Urothelium cell line (cell line): ENCODE results near the gene MSH4.
A peak's percentile ranks its signal among the peaks of the same experiment; 100 is the strongest.
"Not testable (repeated sequence)": the region's sequence is repeated elsewhere in the genome, so short reads cannot be mapped to it uniquely, and the experiment has no call there.

Source experiments
- DNase-seq: peaks from one replicate; pipeline ENCODE4 v3.0.0; 2011; ENCODE audit warnings: low spot score, mixed read lengths
- FAIRE-seq: peaks from 2 replicates; lab custom pipeline; 2011; peaks lifted over from hg19 to GRCh38; lab: Jason Lieb, UNC

Gene MSH4

DNA sequence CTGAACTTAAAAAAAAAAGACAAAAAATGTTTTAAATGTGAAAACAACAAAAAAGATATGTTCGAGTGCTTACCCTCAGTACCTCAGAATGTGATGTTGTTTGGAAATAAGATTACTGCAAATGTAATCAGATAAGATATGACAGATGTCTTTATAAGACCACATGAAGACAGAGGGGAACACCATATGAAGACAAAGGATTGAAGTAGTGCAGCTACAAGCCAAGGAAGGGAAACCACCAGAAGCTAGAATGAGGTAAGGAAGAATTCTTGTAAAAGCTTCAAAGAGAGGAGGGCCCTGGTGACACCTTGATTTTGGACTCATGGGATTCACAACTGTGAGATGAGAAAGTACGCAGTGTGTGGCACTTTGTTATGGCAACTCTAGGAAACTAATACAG, 120.2 kb downstream of the MSH4 start:
- FAIRE-seq (no peak), DNase-seq (no peak)

DNA sequence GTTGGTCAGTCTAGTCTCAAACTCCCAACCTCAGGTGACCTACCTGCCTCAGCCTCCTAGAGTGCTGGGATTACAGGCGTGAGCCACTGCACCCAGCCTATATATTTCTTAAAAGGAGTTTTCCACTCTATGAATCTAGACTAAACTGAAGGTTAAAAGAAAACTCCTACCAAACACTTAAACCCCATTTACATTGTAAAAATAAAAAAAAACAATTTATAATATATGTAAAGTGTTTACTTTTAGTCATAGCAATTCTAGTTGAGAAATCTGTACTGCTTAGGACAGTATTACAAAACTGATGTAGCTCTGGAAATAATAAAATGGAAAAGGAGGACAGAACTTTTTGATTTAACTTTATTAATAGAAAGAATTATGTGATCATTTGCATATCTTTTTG, 126.0 kb downstream of the MSH4 start:
- FAIRE-seq = no peak
- no peak for DNase-seq

DNA sequence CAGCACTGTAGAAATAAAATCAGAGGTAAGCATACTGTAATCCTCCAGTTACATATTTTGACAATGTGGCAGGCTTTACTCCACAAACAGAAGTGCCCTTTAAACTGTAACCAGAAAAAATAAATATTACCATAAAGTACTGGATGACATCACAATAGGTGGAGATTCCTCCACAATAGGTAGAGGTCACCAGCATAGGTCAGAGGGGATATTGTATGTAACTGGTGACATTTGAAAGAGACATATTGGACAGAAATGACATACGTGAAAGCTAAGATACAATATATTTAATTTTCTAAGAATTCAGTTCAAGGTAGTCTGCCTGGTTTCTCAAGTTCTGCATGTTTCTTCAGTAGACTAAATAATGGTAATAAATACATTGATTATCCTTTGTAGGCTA, 135.6 kb downstream of the MSH4 start, which contains the start of gene ASB17:
Gene ASB17, minus strand, starts transcription at position 101 of the 400 bp plus-strand sequence. CDS start 113 bp downstream, outside the sequence.
- FAIRE-seq = no peak
- DNase-seq = no peak

DNA sequence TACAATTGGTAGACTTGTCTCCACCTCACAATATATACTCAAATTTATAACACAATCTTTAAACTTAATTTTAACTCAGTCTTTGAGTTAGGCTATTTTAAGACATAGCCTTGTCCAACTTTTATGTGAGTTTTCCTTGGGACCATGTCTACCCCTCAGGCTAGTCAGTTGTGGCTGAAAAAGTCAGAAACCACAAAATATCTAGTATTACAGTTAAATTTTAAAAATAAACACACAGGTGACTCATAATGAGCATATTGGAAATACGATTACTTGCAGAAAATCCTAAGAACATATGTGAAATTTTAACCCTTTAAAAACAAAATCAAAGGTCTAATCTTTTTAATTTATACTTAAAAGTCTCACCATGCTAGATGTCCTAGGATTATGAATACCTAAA, 140.4 kb downstream of the MSH4 start:
- FAIRE-seq (no peak), DNase-seq (no peak)

DNA sequence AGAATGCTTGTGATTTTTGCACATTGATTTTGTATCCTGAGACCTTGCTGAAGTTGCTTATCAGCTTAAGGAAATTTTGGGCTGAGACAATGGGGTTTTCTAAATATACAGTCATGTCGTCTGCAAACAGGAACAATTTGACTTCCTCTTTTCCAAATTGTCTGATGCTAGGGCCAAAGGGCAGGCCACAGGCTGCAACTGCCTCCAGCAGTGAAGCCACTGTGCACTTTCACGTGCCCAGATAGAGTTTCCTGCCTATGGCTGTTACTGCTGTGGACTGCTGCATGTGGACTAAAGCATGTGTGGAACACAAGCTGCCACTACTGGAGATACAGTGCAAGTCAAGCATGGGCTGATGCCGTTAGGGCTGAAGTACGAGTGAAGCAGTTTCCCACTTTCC, 146.4 kb downstream of the MSH4 start:
- FAIRE-seq, DNase-seq: not testable (repeated sequence)

DNA sequence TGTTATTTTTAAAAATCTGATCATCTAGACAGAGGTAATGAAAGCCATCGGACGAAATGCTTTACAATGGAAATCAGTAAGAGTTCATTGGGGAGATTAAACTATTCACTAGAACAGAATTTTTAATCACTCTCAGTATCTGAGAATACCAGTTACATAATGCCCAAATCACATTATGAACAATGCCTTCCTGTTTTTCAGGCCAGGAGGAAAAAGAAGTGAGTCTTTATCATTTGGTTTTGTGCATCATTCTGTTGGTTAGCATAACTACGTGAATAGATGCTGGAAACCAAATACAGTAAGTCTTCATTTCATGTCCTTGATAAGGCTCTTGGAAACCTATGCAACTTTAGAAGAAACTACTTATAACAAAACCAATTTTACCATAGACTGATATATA, 153.5 kb downstream of the MSH4 start:
- no peak for FAIRE-seq
- no peak for DNase-seq

DNA sequence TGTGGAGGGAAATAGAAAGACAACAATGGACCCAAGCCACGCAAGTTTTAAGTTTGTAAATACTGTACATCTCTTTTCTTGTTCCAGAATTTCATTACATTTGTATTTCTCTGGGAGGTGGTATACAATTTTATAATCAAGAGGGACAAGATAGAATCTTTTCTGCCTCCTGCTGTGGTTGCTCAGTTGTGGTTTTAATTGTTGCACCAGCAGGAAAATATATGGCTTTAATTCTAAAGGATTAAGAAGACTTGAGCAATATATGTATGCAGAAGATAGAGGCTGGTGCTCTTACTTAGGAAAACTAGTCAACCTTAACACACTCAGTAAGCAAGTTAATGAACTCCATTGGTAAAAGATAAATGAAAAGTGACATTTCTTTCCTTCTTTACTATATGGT, 155.3 kb downstream of the MSH4 start:
- DNase-seq (no peak), FAIRE-seq (no peak)

DNA sequence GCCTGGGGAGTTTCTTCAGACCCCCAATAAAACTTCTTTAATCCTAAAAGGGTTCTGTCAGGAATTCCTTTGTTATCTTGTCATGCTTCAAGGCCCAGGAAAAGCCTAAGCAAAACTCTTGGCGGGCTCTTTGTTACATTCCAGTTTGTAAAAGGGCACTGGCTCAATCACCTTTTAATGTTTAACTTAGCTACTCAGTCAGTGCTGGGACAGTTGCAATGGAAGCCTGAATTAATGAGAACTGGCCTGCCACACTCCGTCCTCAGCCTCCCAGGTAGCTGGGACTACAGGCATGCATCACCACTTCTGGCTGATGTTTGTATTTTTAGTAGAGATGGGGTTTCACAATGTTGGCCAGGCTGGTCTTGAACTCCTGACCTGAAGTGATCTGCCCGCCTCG, 156.8 kb downstream of the MSH4 start:
- DNase-seq (no peak), FAIRE-seq (no peak)

DNA sequence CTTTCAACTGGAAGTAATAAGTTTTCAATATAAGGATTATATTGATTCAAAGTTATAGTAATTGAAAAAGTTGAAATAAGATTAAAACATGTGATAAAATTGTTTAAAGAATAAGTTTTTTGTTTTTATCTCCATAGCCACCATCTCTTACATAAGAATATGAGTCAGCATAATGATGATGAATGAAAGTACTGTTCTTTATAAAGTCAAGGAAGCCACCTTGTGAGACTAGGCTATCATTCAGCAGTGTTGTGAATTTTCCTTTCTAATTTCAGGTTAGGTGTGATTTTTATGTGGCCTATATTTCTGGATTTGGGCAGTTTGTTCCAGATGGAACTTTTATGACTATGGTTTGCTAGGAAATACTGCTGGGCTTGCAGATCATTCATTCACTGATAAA, 157.9 kb downstream of the MSH4 start:
- DNase-seq = peak; percentile 40

More for the DNA sequence above, 157.9 kb downstream of the MSH4 start:
- no peak for FAIRE-seq
